T1000 (cell line): ENCODE measurements around the gene TEX2.
A peak's percentile ranks its signal among the peaks of the same experiment; 100 is the strongest.
"Not testable (repeated sequence)": the region's sequence is repeated elsewhere in the genome, so short reads cannot be mapped to it uniquely, and the experiment has no call there.

Experiments used
- DNase-seq: peaks from one replicate; lab custom pipeline; 2025; ENCODE audit warnings: mixed read lengths; lab: John Stamatoyannopoulos, UW

TEX2 gene

GRCh38 chr17:64213995-64214811 lies 48.9 kb downstream of the TEX2 start:
- DNase-seq, result no peak

GRCh38 chr17:64212122-64212521 lies 50.9 kb downstream of the TEX2 start:
- no peak for DNase-seq

- no peak for DNase-seq
Measured at GRCh38 chr17:64209983-64210382, 53.1 kb downstream of the TEX2 start.

- no peak for DNase-seq
Measured at GRCh38 chr17:64209356-64209941, 53.6 kb downstream of the TEX2 start.

GRCh38 chr17:64208656-64209055 lies 54.4 kb downstream of the TEX2 start:
- DNase-seq, result not testable (repeated sequence)

- DNase-seq, result no peak
Measured at GRCh38 chr17:64205804-64206203, 57.3 kb downstream of the TEX2 start.

GRCh38 chr17:64203630-64204029 lies 59.4 kb downstream of the TEX2 start:
- no peak for DNase-seq

- peak; percentile 63 for DNase-seq
Measured at GRCh38 chr17:64202683-64203344, 60.2 kb downstream of the TEX2 start.

GRCh38 chr17:64200080-64201032 lies 62.7 kb downstream of the TEX2 start:
- DNase-seq, result no peak

GRCh38 chr17:64198331-64199090 lies 64.5 kb downstream of the TEX2 start:
- no peak for DNase-seq

GRCh38 chr17:64196601-64197000 lies 66.5 kb downstream of the TEX2 start:
- DNase-seq, result no peak

GRCh38 chr17:64193561-64193960 lies 69.5 kb downstream of the TEX2 start:
- DNase-seq, result no peak

- DNase-seq, result no peak
Measured at GRCh38 chr17:64192589-64192988, 70.5 kb downstream of the TEX2 start.

- DNase-seq, result no peak
Measured at GRCh38 chr17:64190472-64190871, 72.6 kb downstream of the TEX2 start.

- DNase-seq, result no peak
Measured at GRCh38 chr17:64188088-64188487, 75.0 kb downstream of the TEX2 start.

- DNase-seq, result no peak
Measured at GRCh38 chr17:64187093-64187895, 75.8 kb downstream of the TEX2 start.

GRCh38 chr17:64186171-64187092 lies 76.6 kb downstream of the TEX2 start:
- DNase-seq, result no peak

GRCh38 chr17:64185557-64185956 lies 77.5 kb downstream of the TEX2 start:
- not testable (repeated sequence) for DNase-seq

- DNase-seq, result no peak
Measured at GRCh38 chr17:64185101-64185500, 78.0 kb downstream of the TEX2 start.
